Keratinocyte (primary cell): Measurements from ENCODE around the gene RBM17. TPM values are rescaled to one million over a fixed set of nuclear protein-coding genes. Genes with fewer than 3 reads are reported as not detected.
A peak's percentile ranks its signal among the peaks of the same experiment; 100 is the strongest.
"Not testable (repeated sequence)": the region's sequence is repeated elsewhere in the genome, so short reads cannot be mapped to it uniquely, and the experiment has no call there.

Experiments used
- DNase-seq: peaks from one replicate; pipeline ENCODE4 v3.0.0-alpha.2; 2011; ENCODE audit warnings: low read depth, missing footprints, low spot score
- FAIRE-seq: peaks from 2 replicates; lab custom pipeline; 2011; peaks lifted over from hg19 to GRCh38; lab: Jason Lieb, UNC
- H2AFZ ChIP-seq: 2 replicates; pipeline ENCODE4 v1.6.0; 2012; ENCODE audit warnings: low read length, control low read depth, inconsistent platforms; ENCODE audit not compliant: control insufficient read depth
- H3K27ac ChIP-seq: 2 replicates; pipeline ENCODE4 v1.5.1; 2011; ENCODE audit warnings: low read length; ENCODE audit not compliant: control insufficient read depth, insufficient read depth
- H3K27me3 ChIP-seq: 3 replicates; pipeline ENCODE4 v1.6.0; 2011; ENCODE audit warnings: low read length; ENCODE audit not compliant: control insufficient read depth, insufficient read depth; ENCODE audit errors: extremely low read depth
- H3K36me3 ChIP-seq, 2 experiments: 2 replicates in 1 of 2; 3 replicates in 1 of 2; pipeline ENCODE4 v1.5.1; 2011; ENCODE audit warnings: low read length in 2 of 2, mild to moderate bottlenecking in 1 of 2; ENCODE audit not compliant: control insufficient read depth in 2 of 2, insufficient read depth in 2 of 2; ENCODE audit errors: extremely low read depth in 1 of 2
- H3K4me1 ChIP-seq: 3 replicates; pipeline ENCODE4 v1.5.1; 2011; ENCODE audit warnings: low read length; ENCODE audit not compliant: control insufficient read depth, insufficient read depth; ENCODE audit errors: extremely low read depth
- H3K4me2 ChIP-seq: 3 replicates; pipeline ENCODE4 v1.6.0; 2011; ENCODE audit warnings: low read depth, low read length; ENCODE audit not compliant: control insufficient read depth, insufficient read depth; ENCODE audit errors: extremely low read depth
- H3K4me3 ChIP-seq, 3 experiments: fragments of 200-600 bp in 1 of 3; sonication (generic) in 1 of 3; 2 replicates in 2 of 3; 3 replicates in 1 of 3; pipeline ENCODE4 v1.5.1; 2011 to 2016; ENCODE audit warnings: low read length in 3 of 3, mild to moderate bottlenecking in 3 of 3, control low read depth in 2 of 3, inconsistent platforms in 1 of 3, low read depth in 1 of 3, mixed read lengths in 1 of 3, mixed run types in 1 of 3, moderate library complexity in 1 of 3; ENCODE audit not compliant: control insufficient read depth in 2 of 3, insufficient read depth in 2 of 3; ENCODE audit errors: extremely low read depth in 1 of 3
- H3K79me2 ChIP-seq: 2 replicates; pipeline ENCODE4 v1.6.0; 2012; ENCODE audit warnings: low read length; ENCODE audit not compliant: control insufficient read depth, insufficient read depth
- H3K9ac ChIP-seq: 3 replicates; pipeline ENCODE4 v1.6.0; 2011; ENCODE audit warnings: low read length; ENCODE audit not compliant: control insufficient read depth, insufficient read depth; ENCODE audit errors: extremely low read depth
- H3K9me1 ChIP-seq: 3 replicates; pipeline ENCODE4 v1.6.0; 2011; ENCODE audit warnings: low read length; ENCODE audit not compliant: control insufficient read depth, insufficient read depth; ENCODE audit errors: extremely low read depth
- H3K9me3 ChIP-seq: 2 replicates; pipeline ENCODE4 v1.5.1; 2012; ENCODE audit warnings: low read depth, low read length; ENCODE audit not compliant: control insufficient read depth
- H4K20me1 ChIP-seq: 3 replicates; pipeline ENCODE4 v1.6.0; 2011; ENCODE audit warnings: low read length; ENCODE audit not compliant: control insufficient read depth, insufficient read depth; ENCODE audit errors: extremely low read depth
- EZH2 ChIP-seq: IDR thresholded peaks from one replicate; pipeline ENCODE4 v1.6.1; 2012; ENCODE audit warnings: inconsistent platforms, mild to moderate bottlenecking, low read length, moderate library complexity
- dilution Hi-C: fragments of 300-500 bp; cut with MboI; formaldehyde crosslinking; loops from one replicate; pipeline ENCODE4 v1.7.0; 2020; ENCODE audit warnings: low sequenced_read_pairs; ENCODE audit not compliant: extremely low pct_ligation_motif_present
- polyA plus RNA-seq, 5 experiments: library from polyadenylated mRNA; depleted of rRNA in 3 of 5; stranded (reverse) in 3 of 5; stranded (forward) in 1 of 5; unstranded in 1 of 5; fragments of >200 nt; gene quantifications; 1 replicate in 1 of 5; 2 replicates in 3 of 5; 3 replicates in 1 of 5; pipeline versions ENCODE4 v1.2.1 to v1.2.3, GENCODE V29; 2011 to 2012; ENCODE audit warnings: missing spikeins in 2 of 5, low read depth in 1 of 5, low replicate concordance in 1 of 5
- TF ChIP-seq, protein P1 (sequence below), 3 experiments: IDR thresholded peaks in 1 of 3; conservative IDR thresholded peaks in 1 of 3; optimal IDR thresholded peaks in 1 of 3; 2 replicates in 2 of 3; 3 replicates in 1 of 3; pipeline versions ENCODE3 to v1.5.1; 2011; ENCODE audit warnings: low read length in 3 of 3, mild to moderate bottlenecking in 3 of 3, moderate library complexity in 2 of 3, control low read depth in 1 of 3, inconsistent platforms in 1 of 3; ENCODE audit not compliant: insufficient read depth in 2 of 3; ENCODE audit errors: extremely low read depth in 1 of 3

Gene RBM17
- polyA plus RNA-seq, 1 donor (not counting 4 experiments of a cell fraction or from before 2014, with no cell fraction given), result 54.8 TPM

DNA sequence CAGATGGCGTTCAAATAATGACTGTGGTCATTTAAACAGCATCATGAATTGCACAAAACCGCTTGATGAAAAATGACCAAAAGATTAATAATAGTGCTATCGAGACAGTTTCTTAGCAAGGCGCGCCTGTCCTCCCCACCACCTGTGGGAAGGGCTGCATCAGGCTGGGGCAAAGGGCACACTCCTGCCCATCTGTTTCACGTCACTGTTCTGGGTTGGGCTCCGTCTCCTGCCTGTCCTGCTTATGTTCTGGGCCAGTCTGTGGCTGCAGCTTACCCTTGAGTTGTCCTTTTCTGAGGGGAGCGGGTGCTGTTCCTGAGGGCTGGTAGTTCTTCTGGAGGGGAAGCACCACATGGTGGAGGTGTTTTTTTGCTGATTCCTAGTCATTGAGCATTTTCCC, 13.3 kb downstream of the RBM17 start:
- no peaks in the 10 kb centered on the region for H3K9me1 ChIP-seq
- no peak overlapping the region for H2AFZ ChIP-seq
- H3K4me1 ChIP-seq, result no peaks in the 10 kb centered on the region
- no peak overlapping the region for H3K4me3 ChIP-seq
- H3K9ac ChIP-seq, result no peak overlapping the region
- no peak overlapping the region for H3K27ac ChIP-seq
- H3K4me2 ChIP-seq, result no peak overlapping the region
- H4K20me1 ChIP-seq, result peaks cover 2% of the 10 kb centered on the region
- DNase-seq (no peak), FAIRE-seq (no peak)
- TF ChIP-seq, protein P1, sequence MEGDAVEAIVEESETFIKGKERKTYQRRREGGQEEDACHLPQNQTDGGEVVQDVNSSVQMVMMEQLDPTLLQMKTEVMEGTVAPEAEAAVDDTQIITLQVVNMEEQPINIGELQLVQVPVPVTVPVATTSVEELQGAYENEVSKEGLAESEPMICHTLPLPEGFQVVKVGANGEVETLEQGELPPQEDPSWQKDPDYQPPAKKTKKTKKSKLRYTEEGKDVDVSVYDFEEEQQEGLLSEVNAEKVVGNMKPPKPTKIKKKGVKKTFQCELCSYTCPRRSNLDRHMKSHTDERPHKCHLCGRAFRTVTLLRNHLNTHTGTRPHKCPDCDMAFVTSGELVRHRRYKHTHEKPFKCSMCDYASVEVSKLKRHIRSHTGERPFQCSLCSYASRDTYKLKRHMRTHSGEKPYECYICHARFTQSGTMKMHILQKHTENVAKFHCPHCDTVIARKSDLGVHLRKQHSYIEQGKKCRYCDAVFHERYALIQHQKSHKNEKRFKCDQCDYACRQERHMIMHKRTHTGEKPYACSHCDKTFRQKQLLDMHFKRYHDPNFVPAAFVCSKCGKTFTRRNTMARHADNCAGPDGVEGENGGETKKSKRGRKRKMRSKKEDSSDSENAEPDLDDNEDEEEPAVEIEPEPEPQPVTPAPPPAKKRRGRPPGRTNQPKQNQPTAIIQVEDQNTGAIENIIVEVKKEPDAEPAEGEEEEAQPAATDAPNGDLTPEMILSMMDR (optimal IDR thresholded peaks at IDR 0.05 in 1 of 3, IDR thresholded peaks at IDR 0.05 in 1 of 3, conservative IDR thresholded peaks at IDR 0.05 in 1 of 3; ENCODE audit: extremely low read depth in 1 of 3, insufficient read depth in 2 of 3, low read length in 3 of 3), result no peak
- TF ChIP-seq EZH2, result no peak
- H3K27me3 ChIP-seq, result no peaks in the 10 kb centered on the region
- no peaks in the 10 kb centered on the region for H3K9me3 ChIP-seq
- dilution Hi-C loops, result no loop called here
- peaks cover 56% of the 10 kb centered on the region for H3K79me2 ChIP-seq
- H3K36me3 ChIP-seq, result peaks cover 12 to 18% of the 10 kb centered on the region in 2 experiments

DNA sequence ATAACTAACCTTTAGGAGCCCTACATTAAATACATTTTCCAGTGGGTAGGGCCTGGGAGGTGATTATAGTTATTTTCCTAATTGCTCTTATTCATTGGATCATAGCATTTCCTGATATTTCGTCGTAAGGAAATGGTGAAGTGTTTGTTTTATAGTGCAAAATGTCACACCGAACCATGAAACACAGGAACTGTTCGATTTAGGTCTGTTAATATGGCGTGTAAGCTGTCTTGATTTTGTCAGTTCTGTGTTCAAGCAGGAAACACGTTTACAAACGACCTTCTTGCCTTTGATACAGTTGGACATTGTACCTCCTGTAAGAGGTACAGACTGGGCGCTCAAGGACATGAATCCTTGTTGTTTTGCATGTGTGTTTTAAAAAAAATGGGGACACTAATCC, 14.8 kb downstream of the RBM17 start:
- dilution Hi-C loops, result no loop called here
- Histone ChIP-seq H3K4me2 (no peak overlapping the region), H3K79me2 (peaks cover 42% of the 10 kb centered on the region), H3K9me3 (no peaks in the 10 kb centered on the region), H2AFZ (no peak overlapping the region), H3K36me3 (peaks cover 16 to 17% of the 10 kb centered on the region in 2 experiments), H4K20me1 (peaks cover 5% of the 10 kb centered on the region), H3K9ac (no peak overlapping the region), H3K27me3 (no peaks in the 10 kb centered on the region), H3K9me1 (no peaks in the 10 kb centered on the region), H3K4me3 (no peak overlapping the region), H3K27ac (no peak overlapping the region), H3K4me1 (peaks cover 3% of the 10 kb centered on the region)
- DNase-seq (no peak), FAIRE-seq (peak; percentile 29)
- TF ChIP-seq EZH2, result no peak
- TF ChIP-seq, protein P1 (optimal IDR thresholded peaks at IDR 0.05 in 1 of 3, IDR thresholded peaks at IDR 0.05 in 1 of 3, conservative IDR thresholded peaks at IDR 0.05 in 1 of 3; ENCODE audit: extremely low read depth in 1 of 3, insufficient read depth in 2 of 3, low read length in 3 of 3), result no peak

DNA sequence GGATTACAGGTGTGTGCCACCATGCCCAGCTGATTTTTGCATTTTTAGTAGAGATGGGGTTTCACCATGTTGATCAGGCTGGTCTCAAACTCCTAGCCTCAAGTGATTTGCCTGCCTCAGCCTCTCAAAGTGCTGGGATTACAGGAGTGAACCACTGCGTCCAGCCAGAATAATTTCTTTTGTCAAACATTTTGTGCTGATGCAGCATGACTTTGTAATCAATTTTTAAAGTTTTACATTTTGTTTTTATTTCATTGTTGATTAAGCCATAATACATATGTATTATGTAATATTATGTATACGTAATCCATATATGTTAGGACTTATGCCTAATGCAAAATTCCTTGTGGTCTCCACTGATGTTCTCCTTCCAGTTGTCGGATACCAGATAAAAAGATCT, 18.8 kb downstream of the RBM17 start:
- Histone ChIP-seq H3K36me3 (peaks cover 27 to 40% of the 10 kb centered on the region in 2 experiments), H3K79me2 (peaks cover 19% of the 10 kb centered on the region), H4K20me1 (peaks cover 11% of the 10 kb centered on the region)
- H3K9me1 ChIP-seq, H3K27me3 ChIP-seq, H3K9ac ChIP-seq, DNase-seq, H3K9me3 ChIP-seq, FAIRE-seq, H3K4me2 ChIP-seq, H3K4me1 ChIP-seq, H3K4me3 ChIP-seq, dilution Hi-C loops, H2AFZ ChIP-seq, H3K27ac ChIP-seq: not testable (repeated sequence)
